KBM-7 (cell line): Measurements from ENCODE around the gene PNISR.
A peak's percentile ranks its signal among the peaks of the same experiment; 100 is the strongest.
"Not testable (repeated sequence)": the region's sequence is repeated elsewhere in the genome, so short reads cannot be mapped to it uniquely, and the experiment has no call there.

Source experiments
- DNase-seq: peaks from one replicate; pipeline ENCODE4 v3.0.0-alpha.2; 2015
- in situ Hi-C: fragments of 300-500 bp; cut with MboI; formaldehyde crosslinking; loops from 2 replicates; pipeline ENCODE4 v1.14.3; 2020; ENCODE audit warnings: low sequenced_read_pairs, low pct_unique_long_range_greater_than_20kb, mixed read lengths

PNISR gene, protein sequence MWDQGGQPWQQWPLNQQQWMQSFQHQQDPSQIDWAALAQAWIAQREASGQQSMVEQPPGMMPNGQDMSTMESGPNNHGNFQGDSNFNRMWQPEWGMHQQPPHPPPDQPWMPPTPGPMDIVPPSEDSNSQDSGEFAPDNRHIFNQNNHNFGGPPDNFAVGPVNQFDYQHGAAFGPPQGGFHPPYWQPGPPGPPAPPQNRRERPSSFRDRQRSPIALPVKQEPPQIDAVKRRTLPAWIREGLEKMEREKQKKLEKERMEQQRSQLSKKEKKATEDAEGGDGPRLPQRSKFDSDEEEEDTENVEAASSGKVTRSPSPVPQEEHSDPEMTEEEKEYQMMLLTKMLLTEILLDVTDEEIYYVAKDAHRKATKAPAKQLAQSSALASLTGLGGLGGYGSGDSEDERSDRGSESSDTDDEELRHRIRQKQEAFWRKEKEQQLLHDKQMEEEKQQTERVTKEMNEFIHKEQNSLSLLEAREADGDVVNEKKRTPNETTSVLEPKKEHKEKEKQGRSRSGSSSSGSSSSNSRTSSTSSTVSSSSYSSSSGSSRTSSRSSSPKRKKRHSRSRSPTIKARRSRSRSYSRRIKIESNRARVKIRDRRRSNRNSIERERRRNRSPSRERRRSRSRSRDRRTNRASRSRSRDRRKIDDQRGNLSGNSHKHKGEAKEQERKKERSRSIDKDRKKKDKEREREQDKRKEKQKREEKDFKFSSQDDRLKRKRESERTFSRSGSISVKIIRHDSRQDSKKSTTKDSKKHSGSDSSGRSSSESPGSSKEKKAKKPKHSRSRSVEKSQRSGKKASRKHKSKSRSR

GRCh38 chr6:99424761-99425646 is at the start of gene PNISR:
Gene PNISR, minus strand, starts transcription at chr6:99425308. Its CDS starts 10,649 bp downstream, at chr6:99414659.
- DNase-seq, result peak; percentile 98
- in situ Hi-C loops, result no loop called here

GRCh38 chr6:99473730-99474129 is 48.6 kb upstream of the PNISR start:
- in situ Hi-C loops, result no loop called here
- DNase-seq, result no peak

DNA sequence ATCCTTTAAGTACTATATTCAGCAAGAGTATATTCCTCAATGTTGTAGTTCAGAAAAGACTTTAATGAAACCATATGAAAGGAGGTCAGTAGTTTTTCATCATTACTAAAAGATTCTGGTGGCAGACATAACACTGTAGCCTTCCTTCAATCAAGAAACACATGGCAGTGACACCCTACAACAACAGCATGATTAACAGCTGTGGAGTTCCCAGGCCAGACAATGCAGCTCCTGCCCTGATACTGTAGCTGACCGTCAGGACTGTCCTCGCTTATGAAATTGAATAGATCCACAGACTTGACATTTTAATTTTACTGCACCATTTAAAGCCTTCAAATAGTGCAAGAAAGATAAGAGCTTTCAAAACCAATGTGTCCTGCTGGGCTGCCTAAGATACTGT is 46.5 kb upstream of the PNISR start:
- no peak for DNase-seq
- in situ Hi-C loops, result no loop called here

- DNase-seq, result peak; percentile 50
- in situ Hi-C loops, result no loop called here
Measured at GRCh38 chr6:99467509-99468106, 42.5 kb upstream of the PNISR start.

- DNase-seq, in situ Hi-C loops: not testable (repeated sequence)
Measured at GRCh38 chr6:99459133-99459532, 34.0 kb upstream of the PNISR start.

GRCh38 chr6:99458319-99458718 is 33.2 kb upstream of the PNISR start:
- in situ Hi-C loops, result no loop called here
- DNase-seq, result peak; percentile 53

GRCh38 chr6:99446076-99446475 is 21.0 kb upstream of the PNISR start:
- no peak for DNase-seq
- in situ Hi-C loops, result no loop called here

DNA sequence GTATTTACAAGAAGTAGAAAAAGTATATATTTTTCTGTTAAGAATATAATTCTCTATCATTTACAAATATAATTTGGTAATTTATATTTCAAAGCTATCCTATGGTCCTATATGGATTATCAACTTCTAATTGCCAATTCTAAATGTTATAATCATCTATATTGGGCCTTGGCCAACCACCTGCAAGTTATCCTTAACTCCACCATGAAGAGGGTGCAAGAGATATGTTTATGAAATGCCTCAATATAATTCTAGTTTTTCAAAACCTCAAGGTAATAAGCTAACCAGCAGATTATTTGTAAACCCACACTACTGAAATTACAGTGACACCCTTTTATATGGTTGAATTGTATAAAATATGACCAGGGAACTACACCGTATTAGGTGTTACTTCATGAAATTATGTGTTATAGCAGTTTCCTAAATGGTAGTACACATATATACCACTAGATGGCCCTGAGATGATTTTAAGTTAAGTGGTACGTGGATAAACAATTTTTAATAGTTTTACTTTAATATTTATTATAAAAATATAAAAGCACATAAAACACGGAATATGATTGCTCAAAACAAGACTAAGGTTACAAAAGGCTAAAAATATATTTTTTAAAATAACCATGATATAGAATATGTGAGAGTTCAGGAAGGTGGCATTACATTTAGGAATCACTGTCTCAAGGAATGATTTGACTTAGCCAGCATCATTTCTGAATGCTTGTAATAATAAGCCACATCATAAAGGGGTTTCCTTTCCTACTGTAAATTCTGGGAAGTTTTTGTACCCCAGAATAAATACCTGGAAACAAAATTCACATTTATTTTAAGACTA is 9.8 kb upstream of the PNISR start:
- in situ Hi-C loops, result no loop called here
- peak; percentile 41 for DNase-seq

DNA sequence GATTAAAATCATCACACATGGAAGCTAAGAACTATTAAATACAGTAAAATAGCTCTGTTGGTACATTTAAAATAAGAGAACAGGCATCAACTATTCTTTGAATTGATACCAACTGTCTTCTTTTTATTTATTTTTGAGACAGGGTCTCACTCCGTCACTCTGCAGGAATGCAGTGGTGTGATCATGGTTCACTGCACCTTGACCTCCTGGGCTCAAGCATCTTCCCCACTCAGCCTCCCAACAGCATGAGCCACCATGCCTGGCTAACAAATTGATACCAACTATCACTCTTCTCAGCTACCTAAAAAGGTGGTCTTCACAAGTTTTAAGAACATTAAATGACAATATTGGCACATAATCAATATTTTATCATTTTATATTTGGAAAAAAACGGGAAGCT is 7.8 kb upstream of the PNISR start:
- DNase-seq, result no peak
- in situ Hi-C loops, result no loop called here

DNA sequence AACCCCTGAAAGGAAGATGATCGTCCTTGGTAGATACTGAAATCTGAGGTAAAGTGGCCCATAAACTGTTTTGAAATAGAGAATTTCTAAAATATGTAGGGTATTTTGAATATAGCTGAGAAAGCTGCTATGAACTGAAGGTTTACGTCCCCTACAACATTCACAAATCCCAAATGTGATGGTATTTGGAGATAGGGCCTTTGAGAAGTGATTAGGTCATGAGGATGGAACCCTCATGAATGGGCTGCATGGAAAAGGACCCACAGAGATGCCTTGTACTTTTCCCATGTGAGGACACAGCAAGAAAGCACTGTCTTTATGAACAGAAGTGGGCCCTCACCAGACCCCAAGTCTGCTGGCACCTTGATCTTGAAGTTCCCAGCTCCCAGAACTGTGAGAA is 6.8 kb upstream of the PNISR start:
- DNase-seq, result no peak
- in situ Hi-C loops, result no loop called here

- in situ Hi-C loops, result no loop called here
- no peak for DNase-seq
Measured at GRCh38 chr6:99427988-99428387, 2.9 kb upstream of the PNISR start.

- no peak for DNase-seq
- in situ Hi-C loops, result no loop called here
Measured at GRCh38 chr6:99426451-99426757, 1.3 kb upstream of the PNISR start.

GRCh38 chr6:99425647-99426450 is 741 bp upstream of the PNISR start:
- in situ Hi-C loops, result no loop called here
- DNase-seq, result peak; percentile 95

GRCh38 chr6:99424022-99424421 is 1.1 kb downstream of the PNISR start:
- in situ Hi-C loops, result no loop called here
- DNase-seq, result no peak

- no peak for DNase-seq
- in situ Hi-C loops, result no loop called here
Measured at GRCh38 chr6:99422912-99423311, 2.2 kb downstream of the PNISR start.

DNA sequence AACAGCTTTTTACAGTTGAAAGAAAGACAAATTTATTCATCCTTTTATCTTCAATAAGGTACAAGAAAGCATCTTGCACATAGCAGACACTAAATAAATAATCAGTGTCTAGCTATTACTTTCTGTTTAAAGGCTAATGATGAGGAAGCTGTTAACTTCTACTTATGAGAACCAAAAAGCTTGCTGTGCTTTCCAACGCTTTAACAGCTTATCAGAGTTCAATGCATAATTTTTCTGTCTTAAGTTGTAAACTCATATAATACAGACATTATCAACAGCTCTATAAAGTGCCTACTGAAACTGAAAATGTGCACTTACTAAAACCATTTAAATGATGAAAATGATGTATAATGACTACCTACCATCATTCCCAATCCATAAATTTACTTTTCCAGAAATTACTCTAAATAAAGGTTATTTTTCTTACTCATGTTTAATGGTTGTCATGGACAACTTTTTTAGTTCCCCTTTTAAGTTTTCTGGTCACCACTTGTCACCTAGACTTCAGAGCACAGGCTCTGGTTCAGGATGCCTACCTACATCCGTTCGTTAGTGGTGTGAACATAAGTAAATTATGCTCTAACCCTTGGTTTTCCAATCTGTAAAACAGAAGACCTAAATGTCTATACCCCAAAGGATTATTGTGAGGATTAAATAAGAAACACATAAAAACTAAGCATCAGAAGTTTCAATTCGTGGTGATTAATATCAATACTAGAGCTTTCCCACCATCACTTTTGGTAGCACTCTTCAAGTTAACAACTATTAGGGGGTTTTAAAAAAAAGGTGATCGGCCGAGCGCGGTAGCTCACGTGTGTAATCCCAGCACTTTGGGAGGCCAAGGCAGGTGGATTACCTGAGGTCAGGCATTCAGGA is 8.0 kb downstream of the PNISR start:
- peak; percentile 25 for DNase-seq
- in situ Hi-C loops, result no loop called here

GRCh38 chr6:99416226-99416625 is 8.9 kb downstream of the PNISR start:
- in situ Hi-C loops, result no loop called here
- no peak for DNase-seq
